ENCODE measurements around the gene SUSD1.
"Not testable (repeated sequence)": the region's sequence is repeated elsewhere in the genome, so short reads cannot be mapped to it uniquely, and the experiment has no call there.

Gene SUSD1

DNA sequence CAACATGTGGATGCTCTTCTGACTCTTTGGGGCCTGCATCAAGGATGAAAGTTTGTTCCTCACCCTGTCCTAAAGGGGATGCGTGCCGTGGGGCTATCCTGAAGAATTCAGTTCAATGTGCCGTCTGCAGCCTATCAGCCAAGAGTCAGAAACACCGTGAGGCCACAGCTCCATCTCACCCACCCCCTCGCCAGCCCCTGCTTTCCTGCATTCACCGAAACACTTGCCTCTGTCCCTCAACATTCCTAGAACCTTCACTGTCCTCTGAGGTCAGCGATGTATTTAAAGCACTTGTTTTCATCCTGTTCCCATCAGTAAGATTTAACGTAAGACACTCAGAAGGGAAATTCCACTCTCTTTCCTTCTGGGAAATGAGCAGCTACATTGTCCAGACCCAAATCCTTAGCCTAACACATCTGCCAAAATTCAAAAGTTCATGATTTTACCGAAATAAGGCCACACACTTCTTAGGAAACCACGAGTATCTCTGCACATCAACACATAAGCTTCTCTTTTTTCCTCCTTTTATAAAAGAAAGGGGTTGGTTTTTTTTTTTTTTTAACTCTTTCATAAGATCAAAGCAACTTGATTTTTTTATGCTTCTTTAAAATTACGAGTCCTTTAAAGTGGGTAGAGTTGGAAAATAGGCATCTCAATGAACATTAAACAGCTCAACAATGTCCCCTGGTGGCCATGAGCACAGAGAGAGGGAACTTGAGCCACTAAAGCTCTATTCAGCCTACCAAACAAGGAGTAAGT lies 100.7 kb downstream of the SUSD1 start:
- DNase-seq (ENCODE audit: extremely low read depth, low read depth) = peak; percentile 76
- H3K4me3 ChIP-seq (replicated peaks; ENCODE audit: low read depth, low read length) = no peak overlapping the region
- TF ChIP-seq, protein P1, sequence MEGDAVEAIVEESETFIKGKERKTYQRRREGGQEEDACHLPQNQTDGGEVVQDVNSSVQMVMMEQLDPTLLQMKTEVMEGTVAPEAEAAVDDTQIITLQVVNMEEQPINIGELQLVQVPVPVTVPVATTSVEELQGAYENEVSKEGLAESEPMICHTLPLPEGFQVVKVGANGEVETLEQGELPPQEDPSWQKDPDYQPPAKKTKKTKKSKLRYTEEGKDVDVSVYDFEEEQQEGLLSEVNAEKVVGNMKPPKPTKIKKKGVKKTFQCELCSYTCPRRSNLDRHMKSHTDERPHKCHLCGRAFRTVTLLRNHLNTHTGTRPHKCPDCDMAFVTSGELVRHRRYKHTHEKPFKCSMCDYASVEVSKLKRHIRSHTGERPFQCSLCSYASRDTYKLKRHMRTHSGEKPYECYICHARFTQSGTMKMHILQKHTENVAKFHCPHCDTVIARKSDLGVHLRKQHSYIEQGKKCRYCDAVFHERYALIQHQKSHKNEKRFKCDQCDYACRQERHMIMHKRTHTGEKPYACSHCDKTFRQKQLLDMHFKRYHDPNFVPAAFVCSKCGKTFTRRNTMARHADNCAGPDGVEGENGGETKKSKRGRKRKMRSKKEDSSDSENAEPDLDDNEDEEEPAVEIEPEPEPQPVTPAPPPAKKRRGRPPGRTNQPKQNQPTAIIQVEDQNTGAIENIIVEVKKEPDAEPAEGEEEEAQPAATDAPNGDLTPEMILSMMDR (IDR thresholded peaks at IDR 0.05; ENCODE audit: low read depth, low read length, missing control alignments) = peak; percentile 94

DNA sequence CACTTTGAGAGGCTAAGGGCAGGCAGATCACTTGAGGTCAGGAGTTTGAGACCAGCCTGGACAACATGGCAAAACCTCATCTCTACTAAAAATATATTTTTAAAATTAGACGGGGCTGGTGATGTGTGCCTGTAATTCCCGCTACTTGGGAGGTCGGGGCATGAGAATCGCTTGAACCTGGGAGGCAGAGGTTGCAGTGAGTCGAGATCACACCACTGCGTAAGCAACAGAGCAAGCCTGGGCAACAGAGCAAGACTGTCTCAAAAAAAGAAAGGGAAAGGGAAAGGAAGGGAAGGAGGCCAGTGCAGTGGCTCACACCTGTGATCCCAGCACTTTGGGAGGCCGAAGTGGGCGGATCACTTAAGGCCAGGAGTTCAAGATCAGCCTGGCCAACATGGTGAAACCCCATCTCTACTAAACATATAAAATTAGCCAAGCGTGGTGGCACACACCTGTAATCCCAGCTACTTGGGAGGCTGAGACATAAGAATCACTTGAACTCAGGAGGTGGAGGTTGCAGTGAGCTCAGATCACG lies 101.4 kb downstream of the SUSD1 start:
- H3K4me3 ChIP-seq (replicated peaks; ENCODE audit: low read depth, low read length); DNase-seq (ENCODE audit: extremely low read depth, low read depth): not testable (repeated sequence)

DNA sequence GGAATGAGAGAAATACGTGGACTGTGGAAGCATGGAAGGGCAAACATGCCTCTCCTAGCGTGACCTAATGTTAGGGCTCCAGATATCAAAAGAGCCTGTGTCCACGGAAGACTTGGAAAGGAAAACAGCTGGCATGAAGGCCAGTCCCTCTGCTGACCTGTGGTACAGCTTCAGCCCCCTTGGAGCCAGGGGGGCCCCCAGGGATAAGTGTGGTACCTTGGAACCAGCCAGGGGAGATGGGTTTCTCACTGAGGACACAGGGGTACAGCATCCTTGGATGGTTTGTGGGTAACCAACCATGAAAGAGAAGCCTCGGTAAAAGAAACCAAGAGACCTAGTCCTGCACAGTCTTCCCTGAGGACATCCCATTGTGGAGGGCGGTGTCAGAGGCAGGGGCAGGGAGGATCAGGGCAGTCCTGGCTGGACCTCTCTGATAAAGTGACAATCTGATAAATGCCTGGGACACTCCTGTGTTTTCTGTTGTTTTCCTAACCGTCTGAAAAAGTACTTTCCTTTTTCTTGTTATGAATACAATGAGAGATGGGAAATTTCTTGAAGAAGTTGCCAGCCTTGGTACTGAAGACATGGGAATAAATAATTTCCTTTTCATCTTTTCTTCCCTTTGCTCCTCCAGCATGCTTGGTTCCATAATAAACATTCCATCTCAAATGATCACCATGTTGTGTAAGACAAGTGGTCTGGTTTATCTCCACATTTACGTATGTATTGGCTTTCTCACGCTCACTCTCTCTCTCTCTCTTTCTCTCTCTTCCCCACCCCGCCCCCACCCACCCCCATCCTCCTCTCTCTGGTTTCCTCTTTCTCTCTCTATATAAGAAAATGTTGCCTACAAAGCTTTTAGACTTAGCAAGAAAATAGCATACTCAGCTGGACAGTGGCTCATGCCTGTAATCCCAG lies 102.1 kb downstream of the SUSD1 start:
- no peak for DNase-seq (ENCODE audit: extremely low read depth, low read depth)
- no peak overlapping the region for H3K4me3 ChIP-seq (replicated peaks; ENCODE audit: low read depth, low read length)
- TF ChIP-seq, protein P1 (IDR thresholded peaks at IDR 0.05; ENCODE audit: low read depth, low read length, missing control alignments) = no peak

DNA sequence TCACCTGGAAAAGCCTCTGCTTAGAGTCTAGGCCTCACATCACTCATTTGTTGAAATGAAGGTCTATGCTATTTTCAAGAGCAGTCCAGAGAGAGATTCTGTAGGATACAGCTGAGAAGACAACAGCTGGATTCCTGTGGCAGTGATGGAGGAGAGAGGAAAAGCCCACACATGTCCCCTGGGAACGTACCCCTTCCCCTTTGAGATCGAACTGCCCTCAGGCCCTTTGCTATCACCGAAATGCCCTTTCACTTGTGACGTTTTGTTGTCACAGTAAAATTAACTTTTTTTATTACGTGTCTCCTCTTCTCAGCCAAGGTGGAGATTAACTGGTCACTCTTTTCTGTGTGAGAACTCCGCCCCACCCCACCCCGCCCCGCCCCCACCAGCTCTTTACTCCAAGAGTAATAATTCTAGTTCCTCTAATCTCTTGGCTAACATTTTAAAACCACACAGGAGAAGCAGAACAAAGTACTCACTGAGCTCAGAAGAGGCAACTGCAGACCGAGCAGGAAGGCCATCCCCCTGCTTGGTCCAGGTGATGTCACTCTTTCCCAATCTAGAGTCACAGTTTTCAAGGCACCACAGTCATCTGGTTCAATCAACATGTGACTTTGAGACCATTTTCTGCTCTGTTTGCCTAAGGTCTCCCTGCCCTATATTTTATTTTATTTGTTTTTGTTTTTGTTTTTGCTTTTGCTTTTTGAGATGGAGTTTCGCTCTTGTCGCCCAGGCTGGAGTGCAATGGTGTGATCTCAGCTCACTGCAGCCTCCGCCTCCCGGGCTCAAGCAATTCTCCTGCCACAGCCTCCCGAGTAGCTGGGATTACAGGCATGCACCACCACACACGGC lies 105.6 kb downstream of the SUSD1 start:
- DNase-seq (ENCODE audit: extremely low read depth, low read depth) = no peak
- TF ChIP-seq, protein P1 (IDR thresholded peaks at IDR 0.05; ENCODE audit: low read depth, low read length, missing control alignments) = no peak
- no peak overlapping the region for H3K4me3 ChIP-seq (replicated peaks; ENCODE audit: low read depth, low read length)

DNA sequence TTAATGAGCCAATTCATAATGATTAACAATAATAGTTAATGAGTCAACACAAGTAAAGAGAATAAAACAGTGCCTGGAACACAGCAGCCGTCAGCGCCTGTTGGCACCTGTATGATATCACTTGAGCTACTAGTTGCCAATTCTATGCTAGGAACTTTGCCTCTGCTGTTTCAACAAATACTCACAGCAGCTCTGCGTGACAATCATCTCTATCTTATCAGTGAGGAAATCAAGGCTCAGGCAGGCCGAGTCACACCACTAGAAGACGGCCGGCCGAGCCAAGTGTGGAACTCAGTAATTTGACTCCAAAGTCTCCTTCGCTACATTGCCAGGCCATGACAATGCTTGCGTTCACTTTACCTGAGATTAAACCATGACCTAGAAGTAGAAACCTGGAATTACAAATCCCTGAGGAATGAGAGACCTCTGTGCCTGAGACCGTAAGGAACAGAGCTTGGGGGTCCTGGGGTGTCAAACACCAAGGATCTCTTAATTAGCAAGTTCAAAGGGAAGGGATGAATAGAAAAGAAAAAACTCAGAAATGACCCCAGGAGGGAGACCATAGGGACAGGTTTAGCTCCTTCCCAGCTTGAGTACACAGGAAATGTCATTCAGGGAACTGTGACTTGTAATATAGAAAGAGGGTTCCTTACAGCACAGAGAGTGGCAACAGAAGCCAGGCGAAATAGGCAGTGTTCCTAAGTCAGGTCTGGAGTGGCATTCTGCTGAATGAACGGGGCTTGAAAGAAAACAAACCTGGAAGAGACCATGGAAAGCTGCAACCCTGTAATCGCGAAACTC lies 109.1 kb downstream of the SUSD1 start:
- H3K4me3 ChIP-seq (replicated peaks; ENCODE audit: low read depth, low read length) = no peak overlapping the region
- TF ChIP-seq, protein P1 (IDR thresholded peaks at IDR 0.05; ENCODE audit: low read depth, low read length, missing control alignments) = no peak
- no peak for DNase-seq (ENCODE audit: extremely low read depth, low read depth)

DNA sequence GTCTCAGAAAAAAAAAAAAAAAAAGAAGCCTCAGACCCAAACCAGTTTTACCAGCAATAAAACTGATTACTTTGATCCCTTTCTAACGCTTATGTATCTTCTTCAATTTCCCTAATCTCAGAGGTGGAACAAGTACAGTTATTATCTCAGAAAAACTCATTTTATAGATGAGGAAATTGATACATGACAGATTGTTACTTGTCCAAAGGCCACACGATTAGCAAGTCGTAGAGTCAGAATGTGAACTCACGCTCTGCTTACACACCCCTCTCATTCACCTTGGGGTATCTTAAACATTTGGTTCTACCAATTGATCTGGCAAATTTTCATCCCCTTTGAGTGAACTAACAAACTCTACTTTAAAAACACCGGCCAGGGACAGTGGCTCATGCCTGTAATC lies 110.2 kb downstream of the SUSD1 start:
- TF ChIP-seq, protein P1 (IDR thresholded peaks at IDR 0.05; ENCODE audit: low read depth, low read length, missing control alignments) = no peak
- H3K4me3 ChIP-seq (replicated peaks; ENCODE audit: low read depth, low read length) = no peak overlapping the region
- DNase-seq (ENCODE audit: extremely low read depth, low read depth) = no peak
